Activated T-helper 1 cell treated with anti-CD3 and anti-CD28 coated beads, Interleukin-12 subunit alpha, Interleukin-12 subunit beta, Interleukin-2, Interleukin-4 antibody, amounts not matched to agents 30 ng/mL and 10 ng/mL and 1 ng/mL, durations not matched to agents 14 hours and 24 hours and 36 hours (primary cell): ENCODE measurements around the gene ELF2. TPM values are rescaled to one million over a fixed set of nuclear protein-coding genes. Genes with fewer than 3 reads are reported as not detected.

ENCODE experiments used
- DNase-seq: peaks from one replicate; pipeline ENCODE4 v3.0.0; 2021; ENCODE audit warnings: low spot score
- H3K27ac Mint-ChIP-seq: one replicate; pipeline ENCODE4 v1.8.0; 2021; ENCODE audit warnings: mild to moderate bottlenecking, mixed read lengths
- H3K27me3 Mint-ChIP-seq: one replicate; pipeline ENCODE4 v1.8.0; 2022; ENCODE audit warnings: mild to moderate bottlenecking, moderate library complexity, mixed read lengths; ENCODE audit not compliant: insufficient read depth
- H3K36me3 Mint-ChIP-seq: one replicate; pipeline ENCODE4 v1.8.0; 2021; ENCODE audit warnings: low read depth, mixed read lengths
- H3K4me1 Mint-ChIP-seq: one replicate; pipeline ENCODE4 v1.8.0; 2021; ENCODE audit warnings: low read depth, mixed read lengths
- H3K4me3 Mint-ChIP-seq: one replicate; pipeline ENCODE4 v1.8.0; 2021; ENCODE audit warnings: mild to moderate bottlenecking, moderate library complexity, mixed read lengths
- H3K9me3 Mint-ChIP-seq: one replicate; pipeline ENCODE4 v1.8.0; 2021; ENCODE audit warnings: mixed read lengths
- intact Hi-C: fragments of 100-400 bp; cut with micrococcal nuclease; formaldehyde crosslinking; loops from one replicate; pipeline ENCODE4 v1.15.1; 2024
- total RNA-seq: library from RNA; stranded (reverse); gene quantifications from 2 replicates; pipeline ENCODE4 v1.2.3, GENCODE V29; 2022

Gene ELF2
- total RNA-seq, 1 donor from 2014 or later: 26.3 TPM

DNA sequence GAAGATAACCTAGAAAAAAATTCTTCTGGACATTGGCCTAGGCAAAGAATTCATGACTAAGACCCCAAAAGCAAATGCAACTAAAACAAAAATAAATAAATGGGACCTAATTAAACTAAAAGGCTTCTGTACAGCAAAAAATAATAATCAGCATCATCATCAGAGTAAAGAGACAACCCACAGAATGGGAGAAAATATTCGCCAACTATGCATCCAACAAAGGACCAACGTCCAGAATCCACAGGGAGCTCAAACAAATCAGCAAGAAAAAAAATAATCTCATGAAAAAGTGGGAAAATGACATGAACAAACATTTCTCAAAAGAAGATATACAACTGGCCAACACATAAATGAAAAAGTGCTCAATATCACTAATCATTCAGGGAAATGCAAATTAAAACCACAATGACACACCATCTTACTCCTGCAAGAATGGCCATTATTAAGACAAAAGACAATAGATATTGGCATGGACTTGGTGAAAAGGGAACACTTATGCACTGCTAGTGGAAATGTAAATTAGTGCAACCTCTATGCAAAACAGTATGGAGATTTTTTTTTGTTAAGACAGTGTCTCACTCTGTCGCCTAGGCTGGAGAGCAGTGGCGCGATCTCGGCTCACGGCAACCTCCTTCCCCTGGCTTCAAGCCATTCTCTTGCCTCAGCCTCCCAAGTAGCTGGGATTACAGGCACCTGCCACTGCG, 29.9 kb downstream of the ELF2 start:
- Mint-ChIP-seq H3K4me1 (peaks cover 33% of the 10 kb centered on the region), H3K9me3 (peaks cover 17% of the 10 kb centered on the region), H3K36me3 (peaks cover 6% of the 10 kb centered on the region), H3K27me3 (no peaks in the 10 kb centered on the region), H3K27ac (no peak overlapping the region), H3K4me3 (no peak overlapping the region)
- DNase-seq: no peak
- intact Hi-C loops: no loop called here

DNA sequence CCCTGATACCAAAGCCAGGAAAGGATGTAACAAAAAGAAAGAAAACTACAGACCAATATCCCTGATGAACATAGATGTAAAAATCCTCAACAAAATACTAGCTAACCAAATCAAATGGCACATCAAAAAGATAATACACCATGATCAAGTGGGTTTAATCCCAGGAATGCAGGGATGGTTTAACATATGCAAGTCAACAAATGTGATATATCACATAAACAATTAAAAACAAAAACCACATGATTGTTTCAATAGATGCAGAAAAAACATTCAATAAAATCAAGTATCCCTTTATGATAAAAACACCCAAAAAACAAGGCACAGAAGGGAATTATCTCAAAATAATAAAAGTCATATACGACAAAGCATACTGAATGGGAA, 31.5 kb downstream of the ELF2 start:
- H3K36me3 Mint-ChIP-seq: peaks cover 6% of the 10 kb centered on the region
- DNase-seq: no peak
- H3K4me1 Mint-ChIP-seq: peaks cover 37% of the 10 kb centered on the region
- H3K4me3 Mint-ChIP-seq: no peak overlapping the region
- no peaks in the 10 kb centered on the region for H3K27me3 Mint-ChIP-seq
- H3K9me3 Mint-ChIP-seq: peaks cover 17% of the 10 kb centered on the region
- H3K27ac Mint-ChIP-seq: no peak overlapping the region
- intact Hi-C loops: no loop called here

DNA sequence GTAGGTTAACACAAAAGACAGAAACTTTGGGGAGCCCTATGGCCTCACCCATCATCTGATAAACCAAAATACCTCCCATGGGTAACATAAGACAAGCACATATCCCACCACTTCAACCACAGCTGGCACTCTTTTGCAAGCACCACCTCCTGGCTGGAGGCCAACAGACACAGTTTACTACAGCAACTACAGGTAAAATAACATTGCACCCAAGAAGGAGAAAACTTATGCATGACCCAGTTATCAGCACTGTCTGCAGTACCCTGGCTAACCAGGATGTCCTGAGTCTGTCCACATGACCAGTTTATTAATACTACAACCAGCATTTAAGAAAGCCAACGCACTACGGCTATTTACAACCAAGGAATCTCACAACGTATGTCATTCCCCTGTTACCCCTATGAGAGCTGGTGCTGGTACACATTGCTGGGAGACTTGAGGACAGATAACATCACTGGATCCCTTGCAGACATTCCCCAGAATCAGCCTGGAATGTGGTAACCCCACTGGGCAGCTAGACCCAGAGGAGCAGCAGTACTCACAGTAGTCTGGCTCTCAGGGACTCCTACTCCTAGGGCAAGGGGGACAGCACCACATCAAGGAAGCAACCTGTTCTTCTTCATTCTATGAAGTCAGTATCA, 32.0 kb downstream of the ELF2 start:
- intact Hi-C loops: no loop called here
- Mint-ChIP-seq H3K27ac (no peak overlapping the region), H3K4me1 (peaks cover 37% of the 10 kb centered on the region), H3K36me3 (peaks cover 6% of the 10 kb centered on the region), H3K9me3 (peaks cover 17% of the 10 kb centered on the region), H3K27me3 (peaks cover 2% of the 10 kb centered on the region), H3K4me3 (no peak overlapping the region)
- no peak for DNase-seq

DNA sequence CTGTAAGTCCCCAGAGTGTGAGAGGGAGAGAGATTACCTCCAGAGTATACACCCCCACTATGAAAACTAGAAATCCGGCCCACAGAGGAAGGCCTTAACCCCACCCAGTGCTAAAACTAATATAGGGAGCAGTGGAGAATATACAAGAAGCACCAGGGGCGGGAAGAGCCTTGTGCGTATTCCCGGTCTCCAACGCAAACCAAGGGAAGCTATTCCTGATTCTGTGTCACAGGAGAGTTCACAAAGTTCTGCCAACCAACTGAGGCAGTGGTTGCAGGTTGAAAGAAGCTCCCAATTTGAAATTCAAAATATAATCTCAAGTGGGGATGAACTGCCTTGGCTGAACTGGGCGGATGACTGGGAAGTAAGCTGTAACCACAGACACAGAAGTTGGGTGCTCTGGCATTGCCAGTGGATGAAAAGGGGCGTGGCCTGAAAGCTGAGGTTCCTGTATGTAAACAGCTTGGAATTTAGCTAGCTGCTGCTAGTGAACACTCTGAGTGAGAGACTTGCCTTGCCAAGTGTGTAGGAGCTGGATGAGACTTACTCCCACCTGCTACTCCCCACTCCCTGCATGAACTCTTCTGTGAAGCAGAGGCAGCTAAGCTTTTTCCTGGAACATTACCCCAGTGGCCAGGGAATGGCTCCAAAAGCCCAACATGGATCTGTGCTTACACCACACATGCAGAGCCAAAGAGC, 32.7 kb downstream of the ELF2 start:
- peaks cover 2% of the 10 kb centered on the region for H3K27me3 Mint-ChIP-seq
- intact Hi-C loops: no loop called here
- H3K9me3 Mint-ChIP-seq: peaks cover 17% of the 10 kb centered on the region

DNA sequence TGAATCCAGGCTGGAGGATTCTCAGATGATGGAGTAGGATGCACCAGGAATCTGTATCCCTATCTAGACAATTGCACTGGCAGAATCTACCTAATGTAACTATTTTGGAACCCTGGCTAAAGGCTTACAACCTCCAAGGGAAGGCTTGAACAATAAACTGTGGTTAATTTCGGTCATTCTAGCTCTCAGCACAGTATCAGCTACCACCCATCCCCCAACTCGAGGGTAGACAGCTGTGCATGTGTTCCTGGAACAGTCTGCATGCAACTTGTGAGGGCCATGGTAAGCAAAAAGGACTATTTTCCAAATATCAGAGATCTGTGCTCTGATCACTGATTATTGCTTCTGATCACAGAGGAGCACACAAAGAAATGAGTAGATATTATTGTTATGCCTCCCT, 34.0 kb downstream of the ELF2 start:
- intact Hi-C loops: no loop called here
- Mint-ChIP-seq H3K27me3 (peaks cover 2% of the 10 kb centered on the region), H3K27ac (no peak overlapping the region), H3K4me1 (peaks cover 32% of the 10 kb centered on the region), H3K9me3 (peaks cover 17% of the 10 kb centered on the region), H3K36me3 (peaks cover 6% of the 10 kb centered on the region), H3K4me3 (no peak overlapping the region)
- no peak for DNase-seq

More for the DNA sequence above, 32.7 kb downstream of the ELF2 start:
- no peak overlapping the region for H3K4me3 Mint-ChIP-seq
- DNase-seq: no peak
- H3K36me3 Mint-ChIP-seq: peaks cover 6% of the 10 kb centered on the region
- H3K4me1 Mint-ChIP-seq: peaks cover 37% of the 10 kb centered on the region
- no peak overlapping the region for H3K27ac Mint-ChIP-seq

DNA sequence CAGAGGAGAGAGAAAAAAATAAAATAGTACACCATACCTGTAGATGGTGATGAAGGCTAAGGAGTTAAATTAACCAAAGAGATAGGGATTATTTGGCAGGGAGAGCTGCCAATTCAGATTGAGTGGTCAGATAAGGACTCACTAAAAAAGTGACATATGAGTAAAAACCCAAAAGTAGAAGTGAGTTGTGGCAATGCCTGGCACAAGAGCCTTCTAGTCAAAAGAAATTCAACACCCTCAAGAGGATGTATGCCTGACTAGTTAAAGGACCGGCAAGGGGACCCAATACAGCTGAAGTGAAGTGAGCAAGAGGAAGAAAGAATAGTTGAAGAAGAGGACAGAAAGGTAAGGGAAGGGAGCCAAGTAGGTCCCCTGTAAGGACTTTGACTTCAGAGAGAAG, 34.9 kb downstream of the ELF2 start:
- H3K27ac Mint-ChIP-seq: no peak overlapping the region
- H3K27me3 Mint-ChIP-seq: peaks cover 2% of the 10 kb centered on the region
- H3K4me3 Mint-ChIP-seq: no peak overlapping the region
- intact Hi-C loops: no loop called here
- H3K9me3 Mint-ChIP-seq: peaks cover 15% of the 10 kb centered on the region
- no peak for DNase-seq
- H3K4me1 Mint-ChIP-seq: peaks cover 29% of the 10 kb centered on the region
- H3K36me3 Mint-ChIP-seq: peaks cover 11% of the 10 kb centered on the region

DNA sequence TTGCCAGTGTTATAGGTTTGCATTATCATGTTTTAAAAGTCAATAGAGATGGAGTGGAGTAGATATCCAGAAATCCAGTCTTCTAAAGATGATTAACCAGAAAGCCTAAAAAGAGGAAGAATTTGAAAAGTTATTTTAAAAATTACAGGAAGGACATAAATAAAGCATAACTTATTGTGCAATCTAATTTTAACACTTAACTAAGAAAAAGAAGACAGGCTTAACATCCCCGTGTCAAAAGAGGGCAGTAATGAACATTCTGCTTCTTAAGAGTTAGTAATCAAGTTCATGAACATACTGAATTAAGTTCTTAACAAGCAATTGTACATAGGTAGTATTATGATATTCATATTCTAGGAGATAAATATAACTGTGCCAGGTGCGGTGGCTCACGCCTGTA, 39.3 kb downstream of the ELF2 start:
- Mint-ChIP-seq H3K27ac (no peak overlapping the region), H3K36me3 (peaks cover 11% of the 10 kb centered on the region), H3K4me3 (no peak overlapping the region), H3K4me1 (peaks cover 11% of the 10 kb centered on the region), H3K9me3 (no peaks in the 10 kb centered on the region), H3K27me3 (peaks cover 2% of the 10 kb centered on the region)
- no peak for DNase-seq
- intact Hi-C loops: loop anchor here (5.0 kb wide), 1 partner anchor 35 kb away; no protein-coding TSS in a partner anchor

DNA sequence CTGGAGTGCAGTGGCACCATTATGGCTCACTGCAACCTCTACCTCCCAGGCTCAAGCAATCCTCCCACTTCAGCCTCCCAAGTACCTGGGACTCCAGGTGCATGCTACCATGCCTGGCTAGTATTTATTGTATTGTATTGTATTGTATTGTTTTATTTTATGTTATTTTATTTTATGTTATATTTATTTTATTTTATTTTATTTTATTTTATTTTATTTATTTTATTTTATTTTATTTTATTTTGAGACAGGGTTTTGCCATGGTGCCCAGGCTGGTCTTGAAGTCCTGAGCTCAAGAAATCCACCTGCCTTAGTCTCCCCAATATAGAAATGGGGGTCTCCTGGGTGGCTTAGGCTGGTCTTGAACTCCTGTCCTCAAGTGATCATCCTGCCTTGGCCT, 42.6 kb downstream of the ELF2 start:
- peaks cover 2% of the 10 kb centered on the region for H3K27me3 Mint-ChIP-seq
- DNase-seq: no peak

DNA sequence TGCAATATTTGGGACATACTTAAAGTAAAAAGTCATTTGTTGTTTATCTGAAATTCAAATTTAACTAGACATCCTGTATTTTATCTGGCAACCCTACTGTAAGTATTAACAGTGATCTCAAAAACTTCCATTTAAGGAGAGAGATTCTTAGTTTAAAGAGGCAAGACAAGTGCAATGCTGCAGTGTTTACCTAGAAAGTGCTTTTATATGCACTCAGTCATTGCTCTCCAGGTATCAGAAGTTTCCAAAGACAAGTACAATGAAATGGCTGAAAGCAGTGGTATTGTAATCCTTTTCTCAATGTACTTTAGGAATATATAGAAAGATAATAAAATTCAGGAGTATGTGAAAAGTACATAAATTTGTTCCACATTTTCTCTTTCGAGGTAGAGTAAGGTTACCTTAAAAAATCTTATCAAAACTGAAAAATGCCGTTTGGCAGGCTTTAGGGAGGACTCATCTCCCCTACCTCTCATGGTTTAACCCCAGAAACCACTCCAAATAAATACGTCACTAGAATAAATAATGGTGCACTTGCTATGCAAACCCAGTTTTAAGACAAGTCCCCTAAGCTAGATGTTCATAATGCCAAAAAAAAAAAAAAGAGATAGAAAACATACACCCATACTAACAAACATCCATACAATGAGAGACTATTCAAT, 45.7 kb downstream of the ELF2 start:
- Mint-ChIP-seq H3K4me1 (no peaks in the 10 kb centered on the region), H3K9me3 (no peaks in the 10 kb centered on the region), H3K4me3 (no peak overlapping the region), H3K27ac (no peak overlapping the region), H3K36me3 (peaks cover 8% of the 10 kb centered on the region), H3K27me3 (peaks cover 2% of the 10 kb centered on the region)
- no peak for DNase-seq
- intact Hi-C loops: no loop called here

More for the DNA sequence above, 42.6 kb downstream of the ELF2 start:
- Mint-ChIP-seq H3K9me3 (no peaks in the 10 kb centered on the region), H3K36me3 (peaks cover 11% of the 10 kb centered on the region), H3K27ac (no peak overlapping the region), H3K4me1 (no peaks in the 10 kb centered on the region), H3K4me3 (no peak overlapping the region)
- intact Hi-C loops: no loop called here

DNA sequence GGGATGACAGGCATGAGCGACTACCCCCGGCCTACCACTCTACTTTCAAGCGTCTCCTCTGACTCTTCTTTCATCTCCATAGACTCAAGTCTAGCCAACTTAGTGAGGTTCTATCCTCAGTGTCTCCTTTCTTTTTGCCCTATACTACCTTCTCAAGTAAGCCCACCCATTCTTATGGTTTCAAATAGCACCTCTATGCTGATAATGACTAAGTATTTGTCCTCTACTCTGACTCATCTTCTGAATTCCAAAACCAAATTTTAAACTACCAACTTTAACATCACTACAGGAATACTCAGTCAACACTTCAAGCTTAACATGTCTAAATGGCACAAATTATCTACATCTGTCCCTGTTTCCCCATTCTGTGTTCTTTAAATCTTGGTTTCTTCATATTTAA, 47.8 kb downstream of the ELF2 start:
- intact Hi-C loops: no loop called here
- no peak overlapping the region for H3K27ac Mint-ChIP-seq
- no peaks in the 10 kb centered on the region for H3K9me3 Mint-ChIP-seq
- H3K4me3 Mint-ChIP-seq: no peak overlapping the region
- peaks cover 2% of the 10 kb centered on the region for H3K27me3 Mint-ChIP-seq
- H3K4me1 Mint-ChIP-seq: no peaks in the 10 kb centered on the region
- peaks cover 2% of the 10 kb centered on the region for H3K36me3 Mint-ChIP-seq
- no peak for DNase-seq

DNA sequence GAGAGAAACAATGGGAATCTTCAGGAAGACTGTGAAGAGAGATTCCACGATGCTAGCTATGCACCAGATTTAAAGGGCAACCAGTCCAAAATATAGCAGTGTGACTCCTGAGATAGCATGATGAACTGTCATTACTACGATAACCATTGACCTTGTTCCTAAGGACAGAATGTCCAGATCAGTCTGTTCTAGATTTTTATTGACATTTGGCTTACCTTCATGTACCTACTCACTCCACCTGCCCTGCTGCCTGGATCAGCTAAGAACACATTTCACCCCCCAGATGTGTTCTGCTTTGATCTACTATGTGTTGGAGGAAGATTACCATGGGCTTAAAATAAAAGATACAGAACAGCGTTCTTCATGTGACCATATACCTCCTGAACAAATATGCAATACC, 50.1 kb downstream of the ELF2 start:
- H3K4me3 Mint-ChIP-seq: no peak overlapping the region

DNA sequence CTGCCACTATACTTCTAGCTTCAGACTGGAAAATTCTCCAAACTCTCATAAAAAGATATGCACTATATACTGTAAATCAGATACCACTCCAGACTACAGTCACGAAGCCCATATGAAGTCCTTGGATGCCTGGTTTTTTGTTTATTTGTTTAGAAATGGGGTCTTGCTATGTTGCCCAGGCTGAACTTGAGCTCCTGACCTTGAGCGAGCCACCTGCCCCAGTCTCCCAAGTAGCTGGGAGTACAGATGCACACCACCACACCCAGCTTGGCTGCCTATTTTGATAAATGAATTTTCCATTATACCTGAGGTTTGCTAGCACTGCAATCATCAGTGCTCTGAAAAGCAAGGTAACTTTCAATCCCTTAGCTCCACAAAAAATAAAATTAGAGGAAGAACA, 53.1 kb downstream of the ELF2 start:
- Mint-ChIP-seq H3K4me3 (no peak overlapping the region), H3K9me3 (no peaks in the 10 kb centered on the region), H3K27me3 (no peaks in the 10 kb centered on the region), H3K36me3 (peaks cover 4% of the 10 kb centered on the region), H3K27ac (no peak overlapping the region), H3K4me1 (no peaks in the 10 kb centered on the region)
- intact Hi-C loops: no loop called here
- no peak for DNase-seq

More for the DNA sequence above, 50.1 kb downstream of the ELF2 start:
- peaks cover 2% of the 10 kb centered on the region for H3K27me3 Mint-ChIP-seq
- intact Hi-C loops: no loop called here
- no peaks in the 10 kb centered on the region for H3K4me1 Mint-ChIP-seq
- DNase-seq: no peak
- no peaks in the 10 kb centered on the region for H3K9me3 Mint-ChIP-seq
- H3K36me3 Mint-ChIP-seq: peaks cover 4% of the 10 kb centered on the region
- no peak overlapping the region for H3K27ac Mint-ChIP-seq

DNA sequence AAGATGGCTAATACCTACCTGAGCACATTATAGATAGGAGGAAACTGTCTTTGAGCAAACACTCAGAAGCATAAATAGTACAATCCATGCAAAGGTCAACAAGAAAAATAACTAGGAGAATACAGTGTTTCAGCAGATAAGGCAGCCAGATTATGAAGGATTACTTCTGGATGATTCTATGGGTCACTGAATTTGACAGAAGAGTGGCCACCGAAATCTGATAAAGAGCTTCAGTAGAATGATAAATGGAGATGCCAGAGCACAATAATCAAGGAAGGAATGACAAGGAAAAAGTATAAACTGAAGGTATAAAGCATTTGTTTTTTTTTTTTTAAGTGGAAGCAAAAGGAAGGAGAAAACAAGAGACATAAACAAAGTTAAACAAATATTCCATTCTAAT, 58.7 kb downstream of the ELF2 start:
- Mint-ChIP-seq H3K4me3 (no peak overlapping the region), H3K4me1 (no peaks in the 10 kb centered on the region), H3K36me3 (peaks cover 2% of the 10 kb centered on the region), H3K9me3 (no peaks in the 10 kb centered on the region), H3K27ac (no peak overlapping the region), H3K27me3 (no peaks in the 10 kb centered on the region)
- DNase-seq: no peak
- intact Hi-C loops: no loop called here
